ENCODE results near the gene ITGA11.

GRCh38 chr15:68262514-68263356 is 169.2 kb downstream of the ITGA11 start:
- TF ChIP-seq ZNF274 (IDR thresholded peaks at IDR 0.05; ENCODE audit: low read depth, low read length) (no peak), YY1 (IDR thresholded peaks at IDR 0.05; ENCODE audit: insufficient read depth, insufficient read length) (no peak), SUZ12 (IDR thresholded peaks at IDR 0.05; ENCODE audit: extremely low read depth, insufficient read depth, insufficient read length) (no peak)
